ENCODE results near the gene USP48.
A peak's percentile ranks its signal among the peaks of the same experiment; 100 is the strongest.

USP48 gene

GRCh38 chr1:21652937-21653743, 129.8 kb downstream of the USP48 start:
- peak; percentile 13 for DNase-seq (ENCODE audit: low spot score)

- no peak for DNase-seq (ENCODE audit: low spot score)
Measured at GRCh38 chr1:21652101-21652936, 130.6 kb downstream of the USP48 start.

DNA sequence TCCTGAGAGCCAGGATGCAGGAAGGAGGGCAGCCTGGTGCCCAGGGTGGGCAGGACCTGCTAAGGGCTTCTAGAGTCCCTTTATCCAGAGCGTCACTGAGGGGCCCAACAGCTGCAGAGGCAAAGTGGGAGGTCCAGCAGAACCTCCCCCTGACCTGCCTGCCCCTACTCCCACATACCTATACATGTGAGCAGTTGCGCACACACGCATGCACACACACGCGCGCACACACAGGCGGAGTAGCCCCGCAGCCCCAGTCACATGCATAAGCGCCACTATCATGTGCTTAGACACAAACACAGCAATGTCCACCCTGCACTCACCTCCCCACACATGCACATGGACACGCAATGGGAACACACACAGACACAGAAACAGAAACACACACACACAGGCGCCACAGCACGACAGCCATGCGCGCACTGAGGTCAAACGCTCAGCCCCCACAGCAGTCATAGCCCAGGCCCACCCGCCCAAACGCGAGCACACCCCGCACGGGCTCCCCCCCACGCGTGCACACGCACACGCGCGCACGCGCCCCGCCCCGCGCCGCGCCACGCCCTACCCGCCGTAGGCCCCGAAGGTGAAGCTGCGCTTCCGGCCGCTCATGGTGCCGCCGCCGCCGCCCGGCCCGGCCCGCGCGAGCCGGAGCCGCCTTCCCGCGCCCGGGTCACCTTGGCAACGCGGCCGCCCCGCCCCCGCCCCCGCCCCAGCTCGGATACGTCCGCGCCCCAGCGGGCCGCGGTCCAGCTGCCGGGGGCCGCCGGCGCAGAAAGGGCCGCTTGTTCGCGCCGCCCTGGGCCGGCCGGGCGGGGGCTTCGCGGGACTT, 131.5 kb downstream of the USP48 start:
- DNase-seq (ENCODE audit: low spot score), result peak; percentile 52

GRCh38 chr1:21650400-21650799, 132.5 kb downstream of the USP48 start:
- no peak for DNase-seq (ENCODE audit: low spot score)

DNA sequence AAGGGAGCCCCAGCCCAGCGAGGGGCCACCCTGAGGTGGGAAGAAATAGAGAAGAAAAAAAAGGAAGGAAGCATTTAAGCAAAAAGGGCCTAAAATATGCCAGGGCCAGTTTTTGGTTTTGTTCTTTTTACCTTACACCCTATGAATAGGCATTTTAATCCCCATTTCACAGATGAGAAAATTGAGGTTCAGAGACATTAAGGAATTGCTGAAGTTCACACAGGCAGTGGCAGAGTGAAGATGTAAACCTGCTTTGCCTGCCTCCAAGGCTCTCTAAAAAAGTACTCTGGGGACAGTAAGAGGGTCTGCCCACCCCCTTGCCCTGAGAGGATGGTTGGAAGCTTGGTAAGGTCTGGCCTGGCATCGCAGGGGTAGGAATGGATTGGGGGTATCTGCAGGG, 133.6 kb downstream of the USP48 start:
- DNase-seq (ENCODE audit: low spot score), result no peak

DNA sequence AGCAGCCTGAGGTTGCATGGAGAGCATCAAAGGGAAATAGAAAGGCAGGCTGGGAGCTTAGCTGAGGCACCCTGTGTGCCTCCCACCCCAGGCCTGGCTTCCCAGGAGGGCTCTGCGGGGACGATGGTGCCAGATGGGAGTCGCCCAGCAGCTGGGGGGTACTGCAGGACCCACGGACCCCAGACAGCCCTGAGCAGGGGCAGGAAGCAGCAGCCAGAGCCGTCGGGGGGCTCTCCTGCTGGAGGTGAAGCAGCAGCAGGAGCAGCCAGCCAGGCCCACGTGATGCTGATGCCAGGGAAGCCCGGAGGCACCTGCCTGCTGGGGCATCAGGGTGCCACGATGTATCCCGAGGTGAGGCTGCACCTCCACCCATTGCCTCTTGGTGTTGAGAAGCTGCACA, 134.2 kb downstream of the USP48 start:
- DNase-seq (ENCODE audit: low spot score), result no peak

DNA sequence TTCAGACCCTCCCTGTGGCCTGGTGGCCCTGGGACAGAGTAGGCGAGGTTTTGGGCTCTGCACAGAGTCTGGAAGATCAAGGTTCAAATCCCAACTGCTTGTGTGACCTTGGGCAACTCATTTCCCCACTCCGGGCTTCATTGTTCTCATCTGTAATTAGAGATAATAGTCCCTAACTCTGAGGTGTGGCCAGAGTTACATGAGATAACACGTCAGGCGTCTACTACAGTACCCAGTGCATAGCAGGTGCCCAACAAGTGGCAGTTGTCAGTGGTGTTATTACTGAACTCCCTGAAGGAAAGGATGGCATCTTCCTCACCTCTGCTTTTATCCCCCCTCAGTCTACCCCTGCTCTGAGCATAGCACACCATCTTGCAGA, 134.6 kb downstream of the USP48 start:
- DNase-seq (ENCODE audit: low spot score), result no peak

DNA sequence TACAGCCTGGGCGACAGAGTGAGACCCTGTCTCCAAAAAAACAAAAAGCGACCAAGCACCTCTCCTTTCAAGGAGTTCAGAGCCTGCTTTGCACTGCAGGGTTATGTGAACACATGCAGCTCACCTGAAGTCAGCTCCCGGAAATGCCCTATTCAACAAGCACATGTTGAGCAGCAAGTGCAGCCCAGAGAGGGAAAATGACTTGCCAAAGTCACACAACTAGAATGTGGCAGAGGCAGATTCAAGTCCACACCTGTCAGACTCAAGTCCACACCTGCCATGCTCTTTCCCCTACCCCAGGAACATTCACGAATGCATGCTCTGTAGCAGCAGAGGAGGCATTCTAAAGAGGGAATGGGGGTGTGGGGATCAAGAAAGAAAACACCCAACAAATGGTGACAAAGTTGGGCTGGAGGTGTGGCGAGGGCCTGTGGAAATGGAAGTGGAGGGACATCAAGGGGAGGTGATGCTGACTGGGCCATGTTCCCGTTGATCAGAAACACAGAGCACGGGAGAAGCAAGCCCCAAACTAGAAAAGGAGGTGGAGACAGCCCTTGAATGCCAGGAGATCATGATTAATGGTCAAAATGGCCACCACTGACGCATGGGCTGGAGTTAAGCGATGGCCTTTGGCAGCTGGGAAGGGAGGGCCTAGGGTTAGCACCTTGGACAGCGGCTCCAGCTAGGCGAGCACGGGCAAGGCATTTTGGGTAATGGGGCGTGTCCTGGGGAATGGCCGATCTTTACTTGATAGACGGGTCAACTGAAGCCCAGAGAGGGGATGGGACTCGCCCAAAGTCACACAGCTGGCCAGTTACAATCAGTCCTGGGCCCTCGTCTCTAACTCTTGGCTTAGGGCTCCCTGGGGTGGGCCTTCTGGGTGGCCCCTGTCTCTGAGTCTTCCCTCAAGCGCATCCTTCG, 135.3 kb downstream of the USP48 start:
- peak; percentile 76 for DNase-seq (ENCODE audit: low spot score)

DNA sequence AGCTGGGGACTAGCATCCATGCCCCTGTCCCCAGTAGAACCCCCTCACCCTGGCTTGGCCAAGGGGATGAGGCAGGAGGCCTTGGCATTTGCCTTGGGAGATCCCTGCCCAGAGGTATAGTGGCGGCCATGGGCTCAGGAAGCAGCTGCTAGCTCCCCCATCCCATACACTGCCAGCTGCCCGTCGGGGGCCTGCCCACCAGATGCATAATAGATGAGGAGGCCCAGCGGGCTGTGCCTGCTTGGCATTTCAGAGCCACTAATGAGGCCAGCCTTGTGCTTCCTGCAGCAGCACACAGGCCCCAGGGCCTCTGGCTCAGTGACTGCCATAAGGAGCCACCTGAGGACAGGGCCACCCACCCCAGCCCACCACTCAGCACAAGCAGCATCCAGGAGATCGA, 137.4 kb downstream of the USP48 start:
- no peak for DNase-seq (ENCODE audit: low spot score)

GRCh38 chr1:21644906-21645305, 138.0 kb downstream of the USP48 start:
- DNase-seq (ENCODE audit: low spot score), result no peak

DNA sequence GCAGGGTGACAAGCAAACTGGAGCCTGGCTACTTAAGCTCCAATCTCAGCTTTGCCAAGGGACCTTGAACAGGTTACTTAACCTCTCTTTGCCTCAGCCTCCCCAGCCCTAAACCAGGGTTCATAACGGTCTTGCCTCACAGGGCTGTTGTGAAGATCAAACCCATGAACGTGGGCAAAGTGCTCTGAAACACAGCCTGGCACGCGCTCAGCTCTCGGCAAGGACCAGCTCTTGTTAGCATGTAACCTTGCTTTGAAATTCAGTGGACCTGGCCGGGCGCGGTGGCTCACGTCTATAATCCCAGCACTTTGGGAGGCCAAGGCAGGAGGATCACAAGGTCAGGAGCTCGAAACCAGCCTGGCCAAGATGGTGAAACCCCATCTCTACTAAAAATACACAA, 138.6 kb downstream of the USP48 start:
- no peak for DNase-seq (ENCODE audit: low spot score)

DNA sequence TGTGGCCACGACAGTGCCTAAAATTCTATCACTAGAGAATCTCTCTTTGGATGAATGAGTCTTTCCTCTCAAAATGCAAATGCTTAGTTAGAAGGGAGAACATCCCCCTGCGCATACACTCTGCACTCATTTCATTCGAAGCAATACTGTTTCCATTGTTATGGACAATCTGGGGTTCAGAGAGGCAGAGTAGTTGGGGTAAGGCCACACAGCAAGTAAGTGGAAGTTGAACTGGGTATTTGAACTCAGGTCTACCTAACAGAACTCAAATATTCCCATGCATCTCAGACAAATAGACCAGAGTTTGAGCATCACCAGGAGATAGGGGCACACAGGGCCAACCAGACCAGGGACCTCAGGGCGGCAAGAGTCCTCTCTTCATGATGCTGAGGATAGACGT, 139.3 kb downstream of the USP48 start:
- no peak for DNase-seq (ENCODE audit: low spot score)

DNA sequence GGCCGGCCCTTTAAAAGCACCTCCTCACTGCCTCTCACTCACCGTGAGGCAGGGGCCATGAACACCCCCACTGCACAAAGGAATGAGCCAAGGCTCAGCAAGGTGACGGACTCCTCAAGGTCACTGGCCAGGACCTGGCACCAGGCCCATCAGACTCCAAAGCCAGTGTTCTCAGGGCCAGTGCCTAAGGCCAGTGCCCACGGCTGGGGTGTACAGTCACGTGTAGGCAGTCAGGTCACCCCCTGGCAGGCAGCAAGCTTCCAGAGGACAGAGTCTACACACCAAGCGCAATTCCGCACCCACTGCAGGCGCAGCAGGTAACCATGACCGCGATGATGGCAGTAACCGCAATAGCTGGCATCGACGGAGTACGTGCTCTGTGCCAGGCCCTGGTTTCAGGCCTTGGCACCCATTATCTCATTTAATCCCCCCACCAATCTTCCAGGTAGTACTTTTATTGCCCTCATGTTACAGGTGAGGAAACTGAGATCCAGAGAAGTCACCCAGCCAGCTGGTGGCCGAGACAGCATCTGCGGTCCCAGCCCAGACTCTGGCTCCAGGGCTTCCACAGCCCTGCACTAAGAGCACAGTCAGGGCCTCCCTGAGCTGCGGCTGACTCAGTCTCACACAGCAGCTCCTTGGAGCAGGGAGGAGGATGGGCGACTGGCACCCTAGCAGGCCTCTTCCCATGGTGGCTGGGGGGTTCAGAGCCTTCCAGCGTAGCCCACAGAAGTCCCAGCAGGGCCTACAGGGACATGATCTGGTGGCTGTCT, 140.8 kb downstream of the USP48 start:
- DNase-seq (ENCODE audit: low spot score), result no peak

DNA sequence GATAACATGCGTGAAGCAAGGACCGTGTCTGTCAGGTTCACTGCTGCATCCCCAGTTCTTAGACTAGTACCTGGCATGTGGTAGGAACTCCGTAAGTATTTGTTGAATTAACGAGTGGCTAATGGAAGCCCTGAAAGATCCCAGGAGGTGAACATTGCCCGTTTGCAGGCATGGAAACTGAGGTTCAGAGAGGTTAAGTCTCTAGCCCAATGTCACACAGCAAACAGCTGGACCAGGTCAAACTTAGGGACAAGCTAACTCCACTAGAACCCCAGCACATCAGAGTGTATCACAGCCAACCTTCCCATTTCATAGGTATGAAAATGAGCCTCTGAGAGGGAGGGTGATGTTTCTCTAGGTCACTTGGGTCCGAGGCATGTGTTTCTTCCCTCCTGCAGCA, 141.4 kb downstream of the USP48 start:
- DNase-seq (ENCODE audit: low spot score), result no peak

DNA sequence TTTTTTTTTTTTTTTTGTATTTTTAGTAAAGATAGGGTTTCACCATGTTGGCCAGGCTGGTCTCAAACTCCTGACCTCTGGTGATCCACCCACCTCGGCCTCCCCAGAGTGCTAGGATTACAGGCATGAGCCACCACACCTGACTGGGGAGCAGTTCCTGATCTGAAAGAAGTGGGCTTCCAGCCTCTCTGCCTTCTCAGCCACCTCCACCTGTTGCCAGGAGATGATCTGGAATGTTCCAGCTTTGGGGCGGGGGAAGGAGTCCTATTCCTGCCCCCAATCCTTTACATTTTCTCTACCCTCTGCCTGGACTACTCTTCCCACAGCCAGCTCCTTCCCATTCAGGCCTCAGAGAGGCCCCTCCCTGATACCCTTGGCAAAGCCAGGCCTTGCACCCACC, 141.9 kb downstream of the USP48 start:
- no peak for DNase-seq (ENCODE audit: low spot score)

DNA sequence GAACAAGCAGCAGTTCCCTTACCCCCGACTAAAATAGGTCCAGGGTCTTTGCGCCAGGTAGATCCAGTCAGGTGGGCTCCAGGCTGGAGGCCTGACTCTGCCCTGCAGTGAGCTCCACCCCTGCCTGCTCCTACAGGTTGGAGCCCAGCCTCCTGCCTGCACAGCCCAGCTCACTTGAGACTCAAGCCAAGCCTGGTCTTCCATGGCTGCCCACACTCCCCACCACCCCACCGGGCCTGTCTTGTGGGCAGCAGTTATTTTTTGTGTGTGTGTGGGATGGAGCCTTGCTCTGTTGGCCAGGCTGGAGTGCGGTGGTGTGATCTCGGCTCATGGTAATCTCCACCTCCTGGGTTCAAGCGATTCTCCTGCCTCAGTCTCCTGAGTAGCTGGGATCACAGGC, 142.3 kb downstream of the USP48 start:
- no peak for DNase-seq (ENCODE audit: low spot score)

- DNase-seq (ENCODE audit: low spot score), result no peak
Measured at GRCh38 chr1:21639594-21640041, 143.3 kb downstream of the USP48 start.

- no peak for DNase-seq (ENCODE audit: low spot score)
Measured at GRCh38 chr1:21638531-21639341, 144.2 kb downstream of the USP48 start.

- no peak for DNase-seq (ENCODE audit: low spot score)
Measured at GRCh38 chr1:21637514-21637913, 145.4 kb downstream of the USP48 start.

DNA sequence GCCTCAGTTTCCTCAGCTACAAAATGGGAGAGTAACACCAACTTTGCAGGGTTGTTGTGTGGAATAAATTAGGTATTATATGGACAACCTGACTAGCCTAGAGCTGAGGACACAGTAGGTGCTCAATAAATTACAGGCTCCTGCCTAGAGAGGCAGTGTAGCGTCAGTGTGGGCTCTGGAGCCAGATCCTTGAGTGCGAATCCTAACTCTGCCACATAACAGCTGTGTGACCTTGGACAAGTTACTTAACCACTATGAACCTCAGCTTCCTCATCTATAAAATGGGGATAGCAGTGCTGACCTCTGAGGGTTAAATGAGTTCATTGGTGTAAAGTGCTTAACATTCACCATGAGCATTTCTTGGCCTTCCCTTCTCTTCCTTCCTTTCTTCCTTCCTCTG, 146.9 kb downstream of the USP48 start:
- DNase-seq (ENCODE audit: low spot score), result no peak
